OCI-M1 (cell line): ENCODE measurements around the gene GPR84.
A peak's percentile ranks its signal among the peaks of the same experiment; 100 is the strongest.

ENCODE experiments used
- DNase-seq: peaks from one replicate; lab custom pipeline; 2025; lab: John Stamatoyannopoulos, UW

GPR84 gene

DNA sequence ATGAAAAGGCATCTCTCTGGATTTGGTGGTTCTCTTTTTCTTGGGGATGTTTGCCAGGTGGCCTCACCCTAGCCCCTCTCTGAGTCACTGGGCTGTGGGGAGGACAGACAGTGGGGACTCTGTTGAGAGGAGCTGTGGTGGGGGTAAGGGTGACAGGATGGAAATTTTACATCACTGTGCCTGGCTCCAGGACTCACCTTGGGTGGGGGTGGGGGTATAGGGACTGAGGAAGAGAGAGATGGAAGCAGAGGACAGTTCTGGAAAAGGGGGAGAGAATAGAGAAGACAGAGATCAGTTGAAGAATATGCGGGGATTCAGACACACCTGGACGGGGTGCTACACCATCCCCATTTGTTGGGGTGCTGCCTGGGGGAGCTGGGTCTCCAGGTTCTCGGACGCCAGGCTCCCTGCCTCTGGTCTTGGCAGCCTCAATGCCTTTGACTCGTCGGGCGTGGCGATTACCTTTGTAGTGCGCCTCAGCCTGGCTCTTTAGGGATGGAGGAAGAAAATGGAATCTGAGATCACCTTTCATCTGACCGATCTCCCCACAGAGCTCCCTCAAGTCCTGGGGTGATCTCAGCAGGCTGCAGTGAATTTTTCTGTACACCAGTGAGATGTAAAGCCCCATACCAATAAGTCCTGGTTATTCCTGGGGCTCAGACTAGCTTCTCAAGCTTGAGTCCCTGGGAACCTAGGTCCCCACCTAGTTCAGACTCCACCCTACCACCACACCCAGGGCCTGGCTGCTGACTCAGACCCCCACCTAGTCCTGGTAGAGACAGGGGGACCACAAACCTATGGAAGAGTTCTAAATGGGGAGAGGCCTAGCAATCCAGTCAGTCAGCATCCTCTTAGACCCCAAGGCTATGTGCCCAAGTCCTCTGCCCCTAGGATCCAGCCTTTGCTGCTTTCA lies 9.6 kb upstream of the GPR84 start:
- DNase-seq: no peak

DNA sequence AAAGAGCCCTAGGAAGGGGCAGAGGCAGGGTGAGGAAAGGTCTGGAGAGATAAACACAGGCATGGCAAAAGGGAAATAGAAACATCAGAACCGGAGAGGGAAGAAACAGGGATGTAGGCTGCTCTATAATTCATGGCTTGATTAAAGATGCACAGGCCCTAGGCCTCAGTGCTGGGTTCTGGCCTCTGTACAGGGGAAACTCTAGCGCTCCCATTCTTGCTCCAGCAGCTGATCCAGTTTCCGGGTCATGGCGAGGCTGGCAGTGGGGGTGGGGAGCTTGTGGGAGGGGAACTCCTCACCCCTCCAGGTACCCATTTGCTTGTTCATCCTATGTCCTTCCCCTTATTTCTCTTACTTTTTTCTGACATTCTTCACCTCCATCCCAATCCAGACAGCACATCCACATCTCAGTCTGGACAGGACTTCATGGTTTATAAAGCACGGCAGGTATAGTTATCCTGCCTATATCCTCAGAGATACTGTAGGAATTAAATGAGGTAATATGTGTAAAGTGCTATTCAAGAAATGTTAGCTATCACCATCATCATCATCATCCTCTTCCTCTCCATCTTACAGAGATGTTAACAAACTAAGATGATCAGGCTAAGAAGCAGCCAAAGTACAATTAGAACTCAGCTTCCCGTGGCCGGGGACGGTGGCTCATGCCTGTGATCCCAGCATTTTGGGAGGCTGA lies 8.0 kb upstream of the GPR84 start:
- DNase-seq: no peak

DNA sequence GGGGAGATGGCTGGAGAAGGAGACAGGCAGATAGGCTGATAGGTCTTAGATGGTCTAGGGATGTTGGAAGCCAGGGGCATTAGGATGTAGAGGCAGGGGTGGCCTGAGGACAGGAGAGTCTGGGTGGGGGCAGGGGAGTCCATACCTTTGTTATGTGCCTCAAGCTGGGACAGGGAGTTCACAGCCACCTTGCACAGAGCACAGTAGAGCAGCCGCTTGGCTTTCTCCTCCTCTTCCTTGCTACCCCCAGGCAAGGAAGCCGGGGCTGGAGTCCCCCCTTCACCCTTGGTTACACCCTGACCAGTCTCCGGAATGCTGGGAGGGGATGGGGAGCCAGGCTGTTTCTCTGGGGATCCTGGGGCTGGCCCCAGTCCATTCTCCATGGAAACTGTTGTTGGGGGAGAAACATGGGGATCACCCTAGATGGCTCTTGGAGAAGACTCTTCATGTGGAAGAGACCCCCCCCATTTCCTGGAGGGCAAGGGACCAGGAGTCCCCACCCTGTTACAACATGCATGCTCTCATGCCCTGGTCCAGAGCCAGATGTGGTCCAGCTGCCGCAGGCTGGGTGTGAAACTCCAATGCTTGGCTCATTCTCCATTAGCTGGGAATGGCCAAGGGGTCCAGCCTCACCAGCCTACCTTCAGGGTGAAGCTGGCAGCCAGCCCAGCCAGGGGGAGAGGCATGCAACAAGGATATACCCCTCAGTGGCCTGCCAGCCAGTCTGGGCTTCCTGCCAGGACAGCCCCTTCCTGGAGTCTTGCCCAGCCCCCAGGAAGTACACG lies 7.2 kb upstream of the GPR84 start:
- DNase-seq: no peak

DNA sequence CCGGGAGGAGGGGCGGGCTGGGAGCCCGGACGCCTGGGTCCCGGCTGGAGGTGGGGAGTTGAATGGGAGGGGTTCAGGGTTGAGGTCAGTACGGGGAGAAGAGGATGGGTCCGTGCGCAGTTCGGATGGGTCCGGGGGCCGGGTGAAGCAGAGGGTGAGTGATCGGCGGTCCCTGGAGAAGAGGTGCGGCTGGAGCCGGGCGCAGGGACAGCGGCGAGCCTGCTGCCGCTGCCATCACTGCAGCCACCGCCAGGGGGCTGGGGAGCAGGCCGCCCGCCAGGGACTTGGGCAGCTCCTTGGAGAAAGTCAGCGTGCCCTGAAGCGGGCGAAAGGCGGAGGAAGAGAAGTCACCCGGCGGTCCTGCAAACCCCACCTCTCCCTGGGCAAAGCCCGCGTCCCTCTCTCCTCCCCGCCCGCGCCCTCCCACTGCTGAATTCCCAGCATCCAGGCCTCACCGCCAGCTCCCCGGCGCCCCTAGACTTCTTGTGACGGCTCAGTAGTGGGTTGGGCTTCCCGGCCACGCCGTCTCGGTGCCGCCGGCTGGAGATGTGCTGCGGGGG lies 6.0 kb upstream of the GPR84 start:
- DNase-seq: no peak

DNA sequence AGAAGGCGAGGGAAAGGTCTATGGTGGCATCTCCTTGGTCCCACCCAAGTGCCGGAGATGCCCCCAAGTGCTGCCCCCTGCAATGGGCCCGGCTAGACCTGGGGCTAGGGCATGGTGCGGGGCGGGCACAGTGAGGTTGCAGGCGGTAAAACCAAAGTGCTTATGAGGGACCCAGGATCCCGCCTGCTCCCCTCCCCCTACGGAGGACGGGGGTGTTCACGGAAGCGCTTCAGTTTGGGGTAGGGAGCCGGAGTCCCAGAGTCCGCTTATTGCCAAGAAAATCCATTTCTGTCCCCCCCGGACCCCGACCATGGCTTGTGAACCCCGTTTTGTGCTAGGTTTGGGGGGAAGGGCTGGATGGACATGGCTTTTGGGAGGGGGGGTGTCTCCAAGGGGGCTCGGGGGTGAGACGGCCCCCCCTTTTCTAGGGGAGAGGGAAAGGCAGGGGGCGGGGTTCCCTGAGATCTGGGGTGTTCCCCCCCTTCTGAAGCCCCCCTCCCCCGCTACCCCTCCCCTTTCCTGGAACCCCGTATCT lies 5.4 kb upstream of the GPR84 start:
- DNase-seq: no peak

DNA sequence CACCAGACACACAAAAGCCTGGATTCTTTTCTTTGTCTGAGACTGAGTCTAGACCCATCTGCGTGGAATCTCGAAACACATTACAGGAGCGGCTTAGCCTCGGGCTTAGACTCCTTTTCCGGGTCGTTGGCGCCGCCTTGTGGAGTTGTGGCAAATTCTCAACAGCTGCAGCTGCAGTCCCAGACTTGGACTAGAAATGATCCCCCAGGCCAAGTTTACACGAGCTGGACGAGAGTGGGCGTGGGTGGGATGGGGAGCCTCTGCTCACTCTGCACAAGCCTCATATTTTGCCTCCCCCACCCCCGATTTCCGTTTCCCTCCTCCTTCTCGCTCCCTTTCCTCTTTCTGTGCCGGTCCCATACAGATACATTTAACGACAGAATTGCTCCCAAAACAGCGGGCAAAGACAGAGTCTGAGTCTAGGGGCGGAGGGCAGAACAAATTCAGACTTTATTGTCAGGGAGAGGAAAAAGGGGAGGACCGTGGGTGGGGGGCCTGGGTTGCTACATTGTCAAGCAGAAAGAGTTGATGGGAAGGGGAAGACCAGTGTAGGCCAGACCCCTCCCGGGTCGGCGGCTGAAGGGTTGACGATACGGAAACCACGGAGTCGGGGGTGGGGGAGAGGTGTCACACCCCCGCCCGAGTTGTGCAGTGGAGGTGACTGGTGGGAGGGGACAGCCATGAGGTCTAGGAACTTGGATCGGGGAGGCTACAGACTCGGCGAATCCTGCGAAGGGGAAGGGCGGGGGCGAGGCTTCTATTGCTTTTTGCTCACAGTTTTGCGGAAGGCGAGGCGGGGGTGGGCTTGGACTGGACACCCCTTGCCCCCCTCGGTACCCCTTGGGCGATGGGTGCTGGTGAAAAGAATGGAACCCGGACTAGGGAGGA lies 4.7 kb upstream of the GPR84 start:
- DNase-seq: peak; percentile 94

DNA sequence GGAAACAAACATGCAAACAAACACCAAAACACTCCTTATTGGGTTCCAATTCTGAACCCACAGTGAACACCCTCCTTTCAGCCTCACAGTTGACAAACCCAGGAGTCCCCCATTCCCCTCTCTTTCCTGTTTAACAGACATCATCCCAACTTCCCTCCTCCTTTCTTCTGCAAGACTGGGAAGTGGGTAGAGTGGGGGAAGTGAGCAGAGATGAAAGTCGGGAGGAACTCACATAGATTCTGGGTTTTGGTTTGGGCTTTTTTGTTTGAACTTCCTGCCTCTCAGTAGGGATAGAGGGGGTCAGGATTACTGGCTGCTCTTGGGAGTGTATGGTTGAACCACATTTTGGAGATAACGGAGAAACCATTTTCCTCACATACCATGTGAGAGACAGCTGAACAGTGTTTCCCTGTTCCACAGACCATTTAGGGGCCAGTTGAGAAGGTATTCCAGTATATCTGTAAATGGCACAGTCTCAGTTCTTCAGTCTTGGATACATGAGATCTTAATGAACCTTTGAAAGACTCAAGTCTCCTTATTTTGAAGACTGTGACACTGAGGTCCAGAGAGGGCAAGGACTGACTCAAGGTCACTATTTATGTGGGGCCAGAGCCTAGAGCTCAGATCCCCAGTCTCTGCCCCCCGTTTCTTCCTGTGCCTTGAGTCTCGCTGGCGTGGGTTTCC lies 3.9 kb upstream of the GPR84 start:
- peak; percentile 75 for DNase-seq

DNA sequence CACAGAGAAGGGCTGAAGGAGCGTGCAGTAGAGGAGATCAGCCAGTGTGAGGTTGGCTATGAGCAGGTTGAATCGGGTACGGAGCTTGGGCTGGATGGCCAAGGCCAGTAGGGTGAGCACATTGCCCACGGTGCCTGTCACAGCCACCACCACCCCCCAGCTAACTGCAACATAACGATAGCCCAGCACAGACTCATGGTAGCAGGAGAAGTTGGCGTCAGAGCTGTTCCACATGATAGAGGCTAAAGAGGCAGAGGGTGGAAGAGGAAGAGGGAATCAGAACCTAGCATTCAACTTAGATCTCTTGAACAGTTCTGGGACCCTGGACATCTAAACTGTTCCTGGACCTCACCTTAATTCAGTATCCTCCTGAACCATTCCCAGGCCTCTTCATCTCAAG lies 668 bp downstream of the GPR84 start:
- no peak for DNase-seq

DNA sequence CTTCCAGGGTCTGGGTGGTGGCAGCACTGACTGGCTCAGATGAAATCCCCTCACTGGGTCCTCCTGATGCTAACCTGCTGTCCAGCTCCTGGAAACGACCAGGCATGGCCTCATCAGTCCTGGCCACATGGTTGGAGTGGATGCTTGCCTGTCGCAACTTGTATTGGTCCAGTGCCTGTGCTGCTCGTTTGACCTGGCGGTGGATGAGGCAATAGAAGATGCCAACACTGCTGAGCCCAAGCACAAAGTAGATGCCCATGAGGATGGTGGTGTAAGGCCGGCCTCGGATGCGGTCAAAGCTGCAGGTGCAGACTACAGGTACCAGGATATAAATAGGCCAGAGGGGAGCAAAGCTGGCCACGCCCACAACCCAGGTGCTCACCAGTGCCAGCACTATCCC lies 1.2 kb downstream of the GPR84 start:
- DNase-seq: no peak

DNA sequence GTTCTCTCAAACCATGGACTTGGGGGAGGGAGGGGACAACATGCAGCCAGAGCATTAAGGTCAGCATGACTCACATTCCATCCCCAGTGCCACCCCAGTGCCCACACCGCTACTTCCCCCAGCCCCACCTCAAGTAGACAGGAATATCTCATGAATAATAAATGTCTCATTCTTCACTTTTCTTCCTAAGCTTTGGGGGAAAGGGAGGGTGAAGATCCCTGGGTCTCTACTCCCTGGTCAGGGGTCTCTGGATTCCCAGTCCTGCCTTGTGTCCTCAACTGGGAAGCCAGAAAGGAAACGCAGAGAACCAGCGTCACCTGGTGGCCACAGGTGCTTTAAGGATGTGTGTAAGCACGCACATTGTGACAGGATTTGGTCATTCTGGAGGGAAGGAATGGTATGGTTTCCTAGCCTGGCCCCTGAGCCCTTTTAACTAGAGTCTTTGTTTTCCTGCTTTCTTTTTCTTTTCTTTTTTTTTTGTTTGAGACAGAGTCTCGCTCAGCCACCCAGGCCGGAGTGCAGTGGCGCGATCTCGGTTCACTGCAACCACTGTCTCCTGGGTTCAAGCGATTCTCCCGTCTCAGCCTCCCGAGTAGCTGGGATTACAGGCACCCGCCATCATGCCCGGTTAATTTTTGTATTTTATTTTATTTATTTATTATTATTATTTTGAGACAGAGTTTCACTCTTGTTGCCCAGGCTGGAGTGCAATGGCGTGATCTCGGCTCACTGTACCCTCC lies 3.4 kb downstream of the GPR84 start:
- peak; percentile 88 for DNase-seq

DNA sequence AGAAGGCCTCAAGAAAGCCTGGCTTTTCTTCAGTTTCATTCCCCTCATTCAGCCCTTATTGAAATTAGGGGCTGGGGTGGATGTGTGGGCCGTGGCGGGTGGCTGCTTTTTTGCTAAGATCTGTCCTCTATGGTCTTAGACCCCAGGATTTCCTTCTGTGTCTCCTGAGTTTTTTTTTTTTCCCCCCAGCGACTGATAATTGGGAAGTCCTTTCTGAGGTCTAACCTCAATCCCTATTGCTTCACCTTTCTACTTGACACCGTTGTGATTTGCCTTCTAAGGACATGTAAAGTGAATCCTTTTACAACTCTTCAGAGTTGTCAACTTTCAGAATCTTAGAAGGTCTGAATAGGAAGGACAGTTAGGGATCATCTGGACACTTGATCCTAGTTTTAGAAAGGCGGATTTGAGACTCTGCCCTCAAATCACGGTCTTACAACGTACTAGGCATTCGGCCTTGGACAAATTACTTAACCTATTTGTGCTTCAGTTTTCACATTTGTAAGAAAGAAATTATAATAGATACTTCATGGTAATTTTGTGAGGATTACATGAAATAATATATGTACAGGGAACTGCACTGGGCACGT lies 4.4 kb downstream of the GPR84 start:
- DNase-seq: peak; percentile 66

DNA sequence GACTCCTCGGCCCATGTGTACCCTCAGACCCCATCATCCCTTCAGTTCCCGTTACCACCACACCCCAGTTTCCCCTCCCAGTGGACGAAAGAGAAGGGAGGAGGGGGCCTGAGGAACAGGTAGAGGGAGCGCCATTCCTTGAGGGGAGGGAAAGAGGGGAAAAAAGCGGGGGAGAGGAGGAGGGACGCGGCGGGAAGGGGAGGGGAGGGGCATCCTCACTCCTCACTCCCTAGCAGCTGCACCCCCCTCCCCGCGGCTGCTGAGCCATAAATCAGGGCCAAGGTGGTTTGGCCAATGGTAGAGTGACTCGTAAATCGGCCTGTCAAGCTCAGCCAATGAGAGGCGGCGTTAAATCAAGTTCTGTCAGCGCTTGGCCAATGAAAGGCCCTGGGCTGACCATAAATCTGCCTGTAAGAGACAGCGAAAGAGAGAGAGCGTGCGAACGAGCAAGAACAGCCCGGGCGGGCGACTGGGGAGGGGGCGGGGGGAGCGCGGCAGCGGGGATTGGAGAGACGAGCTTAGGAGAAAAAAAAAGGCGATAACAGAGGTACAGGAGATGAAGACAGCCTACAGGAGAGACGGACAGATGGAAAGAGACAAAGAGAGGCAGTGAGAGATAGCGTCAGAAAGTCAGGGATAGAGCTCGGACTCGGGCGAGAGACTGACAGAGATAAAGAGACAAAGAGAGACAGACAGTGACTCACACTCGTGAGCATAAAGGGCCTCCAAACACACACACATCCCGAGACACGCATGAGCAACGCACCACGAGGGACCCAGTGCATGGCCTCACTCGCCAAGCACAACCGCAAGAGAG lies 5.1 kb downstream of the GPR84 start:
- DNase-seq: peak; percentile 99

DNA sequence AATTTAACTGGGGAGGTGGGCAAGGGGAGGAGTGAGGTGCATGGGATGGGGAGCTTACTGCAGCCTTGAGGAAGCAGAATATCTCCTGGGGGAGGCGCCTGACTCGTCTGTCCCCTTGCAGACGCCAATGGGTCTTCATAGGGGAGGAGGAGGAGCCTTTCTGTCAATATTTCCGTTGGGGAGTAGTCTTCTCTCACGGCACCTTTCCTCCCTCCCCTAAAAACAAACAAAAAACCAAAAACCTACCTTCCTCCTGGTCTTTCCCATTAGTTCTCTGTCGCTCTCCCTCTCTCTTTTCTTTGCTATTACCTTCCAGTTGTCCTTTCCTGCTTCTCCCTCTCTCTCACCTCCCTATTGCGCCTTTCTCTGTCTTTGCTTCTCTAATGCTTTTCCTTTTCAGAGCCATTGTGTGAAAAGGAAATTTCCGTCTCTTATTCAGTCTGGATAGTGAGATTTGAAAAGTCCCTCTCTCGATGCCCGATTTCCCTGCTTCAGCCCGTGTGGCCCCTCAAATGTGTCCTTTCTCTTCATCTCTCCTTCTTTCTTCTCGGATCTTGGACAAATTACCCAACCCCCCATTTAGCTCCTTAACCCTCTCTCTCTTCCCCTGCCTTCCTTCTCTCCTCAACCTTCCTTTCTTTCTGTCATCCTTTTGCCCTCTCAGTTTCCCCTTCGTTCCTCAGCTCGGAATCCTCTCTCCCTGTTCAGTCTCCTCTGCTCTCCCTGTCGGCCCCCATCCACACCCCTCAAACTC lies 5.9 kb downstream of the GPR84 start:
- DNase-seq: peak; percentile 69

DNA sequence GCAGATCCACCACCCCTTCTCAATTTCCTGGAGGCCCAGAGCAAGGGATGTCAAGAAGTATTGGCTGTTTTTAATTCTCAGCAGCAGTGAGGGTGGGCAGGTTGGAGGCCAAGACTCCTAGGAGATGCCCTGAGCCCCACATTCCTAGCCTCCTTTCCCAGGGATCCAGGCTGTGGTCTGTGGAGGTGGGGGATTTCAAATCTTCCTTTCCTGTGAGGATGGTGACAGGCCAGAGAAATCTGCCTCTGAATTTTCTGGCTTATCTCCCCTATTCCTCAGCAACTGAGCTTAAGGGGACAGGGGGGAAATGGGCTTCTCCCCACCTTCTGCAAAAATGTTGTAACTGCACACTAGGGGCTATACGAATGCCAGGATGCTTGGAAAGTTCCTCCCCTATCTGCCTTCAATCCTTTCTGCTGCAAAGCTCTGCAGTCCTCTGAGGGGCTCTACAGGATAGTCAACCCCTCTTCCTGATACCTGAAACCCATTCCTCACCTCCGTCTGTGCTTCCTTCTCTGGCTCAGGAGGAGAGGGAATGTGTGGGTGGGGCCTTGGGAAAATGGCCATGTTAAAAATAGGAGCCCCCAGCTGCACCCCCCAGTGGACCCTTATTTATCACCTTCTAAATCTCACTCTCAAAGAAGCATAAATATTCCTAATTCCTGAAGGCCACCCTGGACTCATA lies 6.6 kb downstream of the GPR84 start:
- DNase-seq: no peak

DNA sequence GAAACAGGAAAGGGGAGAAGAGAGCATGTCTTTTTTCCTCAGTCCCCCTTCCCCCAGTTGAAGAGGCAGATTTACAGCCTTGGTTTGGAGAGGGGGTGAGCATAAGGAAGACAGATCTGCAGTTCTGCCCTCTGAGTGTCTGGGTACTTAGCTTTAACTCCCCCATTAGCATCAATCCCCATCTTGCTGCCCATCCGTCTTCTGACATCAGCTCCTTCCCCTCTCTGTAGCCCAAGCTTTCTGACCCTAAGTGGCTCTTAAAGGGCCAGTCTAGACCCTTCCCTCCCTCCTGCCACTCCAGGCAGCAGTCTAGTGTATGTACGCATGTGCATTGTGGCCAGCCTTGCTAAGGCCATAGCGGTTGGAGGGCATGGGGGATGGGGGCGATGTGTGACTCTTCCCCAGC lies 7.3 kb downstream of the GPR84 start:
- DNase-seq: peak; percentile 36

DNA sequence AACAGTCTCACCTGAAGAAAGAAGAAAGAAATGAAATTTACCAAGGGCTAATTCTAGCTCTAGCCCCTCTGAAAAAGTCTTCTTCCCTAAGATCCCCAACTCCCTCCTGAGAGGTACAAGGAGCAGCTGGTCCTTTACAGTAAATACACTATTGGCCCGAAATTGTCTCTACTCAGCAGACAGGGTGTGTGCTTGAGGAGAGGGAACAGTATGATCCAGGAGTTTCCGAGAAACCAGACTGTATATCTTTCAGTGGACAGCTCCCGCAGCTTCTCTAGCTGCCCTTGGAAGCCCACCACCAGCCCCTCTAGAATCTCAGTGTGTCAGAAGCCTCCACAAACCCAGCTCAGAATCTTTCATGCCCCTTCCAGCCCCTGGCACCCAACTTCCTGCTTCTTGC lies 8.1 kb downstream of the GPR84 start:
- DNase-seq: no peak
